GM21515 (cell line): ENCODE data around the gene PER1.
"Not testable (repeated sequence)": the region's sequence is repeated elsewhere in the genome, so short reads cannot be mapped to it uniquely, and the experiment has no call there.

Experiments used
- ATAC-seq: cut with Tn5 transposase; IDR thresholded peaks from one replicate; pipeline ENCODE4 v1.9.1; 2021; ENCODE audit not compliant: unreplicated experiment

Gene PER1

DNA sequence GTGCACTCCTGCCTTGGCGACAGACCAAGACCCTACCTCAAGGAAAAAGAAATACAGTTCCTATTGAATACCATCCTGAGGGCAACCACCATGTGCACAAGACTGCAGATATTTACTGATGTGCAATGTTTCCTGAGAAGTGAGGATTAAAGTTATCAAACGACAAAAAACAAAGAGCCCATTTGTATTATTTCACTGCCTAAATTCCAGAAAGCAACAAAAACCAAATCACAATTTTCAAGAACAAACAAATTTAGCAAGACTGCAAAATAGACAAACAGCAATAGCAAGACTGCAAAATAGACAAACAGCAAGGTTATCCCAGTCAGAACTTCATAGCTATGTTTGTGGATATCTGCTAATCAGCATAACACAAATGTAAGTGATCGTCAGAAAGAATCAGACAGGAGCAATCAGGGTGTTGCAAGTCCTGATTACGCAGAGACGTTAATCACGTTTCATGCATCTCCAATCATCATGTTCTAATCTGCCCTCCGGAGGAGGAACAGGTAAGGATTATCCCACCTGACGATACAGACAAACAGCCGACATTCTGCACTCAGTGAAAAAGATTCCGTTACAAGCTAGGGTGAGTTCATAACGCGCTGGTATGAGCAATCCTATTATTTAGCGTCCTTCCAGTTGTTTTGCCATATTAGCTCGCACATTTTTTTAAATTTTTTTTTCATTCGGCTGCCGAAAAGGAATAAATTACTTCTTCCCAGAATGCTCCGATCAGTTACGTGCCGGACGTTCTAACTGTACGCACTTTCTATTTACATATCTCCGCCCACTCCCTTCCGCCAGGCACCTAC is 21.1 kb upstream of the PER1 start:
- ATAC-seq: peak; percentile 66

DNA sequence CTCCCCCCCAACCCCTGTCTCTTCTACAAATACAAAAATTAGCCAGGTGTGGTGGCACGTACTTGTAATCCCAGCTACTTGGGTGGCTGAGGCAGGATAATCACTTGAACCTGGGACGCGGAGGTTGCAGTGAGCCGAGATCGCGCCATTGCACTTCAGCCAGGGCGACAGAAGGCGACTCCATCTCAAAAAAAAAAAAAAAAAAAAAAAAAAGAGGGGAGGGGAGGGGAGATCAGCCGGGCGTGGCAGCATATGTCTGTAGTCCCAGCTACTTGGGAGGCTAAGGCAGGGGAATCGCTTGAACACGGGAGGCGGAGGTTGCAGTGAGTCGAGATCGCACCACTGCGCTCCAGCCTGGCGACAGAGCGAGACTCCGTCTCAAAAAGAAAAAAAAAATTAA is 18.0 kb upstream of the PER1 start:
- ATAC-seq: not testable (repeated sequence)

DNA sequence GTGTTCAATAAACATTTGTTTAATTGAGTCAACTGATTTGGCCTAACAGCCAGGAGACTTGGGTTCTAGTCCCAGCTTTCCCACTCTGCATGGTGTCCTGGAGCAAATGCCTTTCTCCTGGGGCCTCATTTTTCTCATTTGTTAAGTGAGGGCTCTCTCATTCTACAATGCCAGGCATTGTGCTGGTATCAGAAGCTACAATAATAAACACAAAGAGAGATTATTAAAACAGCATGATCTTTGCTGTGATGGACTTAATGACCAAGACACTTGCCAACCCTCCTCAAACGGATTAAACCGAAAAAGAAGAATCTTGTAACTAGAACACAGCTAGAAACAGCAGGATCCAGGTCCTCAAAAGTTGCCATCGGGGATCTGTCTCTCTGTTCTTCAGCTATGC is 15.3 kb upstream of the PER1 start:
- ATAC-seq: no peak

DNA sequence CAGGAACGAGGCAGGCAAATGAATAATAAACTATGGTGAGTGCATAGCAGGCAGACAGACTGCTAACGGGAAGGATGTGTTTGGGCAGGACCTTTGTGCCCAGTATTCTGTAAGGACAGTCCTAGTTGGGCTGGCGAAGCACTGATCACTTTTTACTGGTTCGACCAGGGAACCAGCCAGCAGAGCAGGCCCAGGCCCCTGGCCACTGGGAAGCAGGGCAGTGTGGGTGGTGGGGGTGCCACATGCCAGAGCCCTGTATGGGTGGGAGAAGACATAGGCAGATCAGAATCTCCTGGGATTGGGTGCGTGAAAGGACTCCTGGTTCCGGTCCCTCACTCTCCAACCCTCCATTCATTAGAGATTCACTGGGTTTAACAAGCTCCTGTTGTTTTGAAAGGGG is 14.5 kb upstream of the PER1 start:
- ATAC-seq: no peak

DNA sequence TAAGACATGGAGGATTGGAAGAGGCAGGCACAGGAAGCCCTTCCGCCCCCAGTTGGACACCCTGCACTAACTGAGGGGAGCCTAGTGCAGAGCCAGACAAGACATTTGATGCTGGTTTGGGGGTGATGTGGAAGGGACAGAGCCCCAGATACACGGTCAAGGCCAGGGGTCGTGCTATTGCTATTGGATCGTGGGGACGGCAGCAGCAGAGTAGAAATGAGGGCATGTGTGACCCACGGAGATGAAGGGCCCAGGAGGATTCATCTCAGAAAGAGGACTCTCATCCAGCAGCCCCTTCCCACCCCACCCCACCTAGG is 12.6 kb upstream of the PER1 start:
- ATAC-seq: no peak

- ATAC-seq: no peak
These were observed 12.0 kb upstream of the PER1 start for GRCh38 chr17:8163978-8164814.

GRCh38 chr17:8162997-8163977 is 11.1 kb upstream of the PER1 start:
- ATAC-seq: peak; percentile 4

- ATAC-seq: peak; percentile 40
These were observed 10.2 kb upstream of the PER1 start, which contains the start of gene VAMP2 for GRCh38 chr17:8162233-8162996. Gene VAMP2, minus strand, starts transcription at chr17:8162948. Its CDS starts 69 bp downstream, at chr17:8162879.

DNA sequence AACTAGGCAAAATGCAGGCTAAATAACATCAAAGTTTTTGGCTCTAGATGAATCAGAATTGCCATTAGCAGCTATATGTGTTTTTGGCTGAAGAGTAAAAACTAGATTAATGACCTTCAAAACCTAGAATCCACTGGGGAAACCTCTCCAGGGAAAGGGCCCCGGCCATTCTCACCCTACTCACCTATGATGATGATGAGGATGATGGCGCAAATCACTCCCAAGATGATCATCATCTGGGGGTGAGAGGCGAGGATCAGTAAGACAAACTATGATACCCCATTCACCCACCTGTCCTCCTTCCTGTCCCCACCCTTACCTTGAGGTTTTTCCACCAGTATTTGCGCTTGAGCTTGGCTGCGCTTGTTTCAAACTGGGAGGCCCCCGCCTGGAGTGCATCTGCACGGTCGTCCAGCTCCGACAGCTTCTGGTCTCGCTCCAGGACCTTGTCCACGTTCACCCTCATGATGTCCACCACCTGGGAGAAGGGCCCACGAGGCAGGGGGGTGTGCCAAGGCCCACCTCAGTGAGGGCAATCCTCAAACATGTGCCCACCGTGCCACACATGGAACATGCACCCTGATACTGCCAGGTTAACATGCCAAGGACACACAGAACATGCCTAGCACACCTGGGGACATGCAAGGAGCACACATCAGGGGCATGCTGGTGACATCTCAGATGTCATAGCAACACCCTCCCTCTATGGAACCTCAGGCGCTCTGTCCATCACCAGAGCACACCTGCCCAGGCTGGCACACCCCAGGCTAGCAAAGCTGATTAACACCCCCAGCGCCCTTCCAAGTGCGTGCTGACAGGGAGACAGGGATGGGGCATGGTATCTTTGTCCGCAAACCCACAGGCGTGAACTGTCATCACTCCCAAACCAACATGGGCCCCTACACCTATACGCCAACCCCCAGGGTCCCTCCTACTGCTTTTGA is 9.4 kb upstream of the PER1 start:
- ATAC-seq: no peak

DNA sequence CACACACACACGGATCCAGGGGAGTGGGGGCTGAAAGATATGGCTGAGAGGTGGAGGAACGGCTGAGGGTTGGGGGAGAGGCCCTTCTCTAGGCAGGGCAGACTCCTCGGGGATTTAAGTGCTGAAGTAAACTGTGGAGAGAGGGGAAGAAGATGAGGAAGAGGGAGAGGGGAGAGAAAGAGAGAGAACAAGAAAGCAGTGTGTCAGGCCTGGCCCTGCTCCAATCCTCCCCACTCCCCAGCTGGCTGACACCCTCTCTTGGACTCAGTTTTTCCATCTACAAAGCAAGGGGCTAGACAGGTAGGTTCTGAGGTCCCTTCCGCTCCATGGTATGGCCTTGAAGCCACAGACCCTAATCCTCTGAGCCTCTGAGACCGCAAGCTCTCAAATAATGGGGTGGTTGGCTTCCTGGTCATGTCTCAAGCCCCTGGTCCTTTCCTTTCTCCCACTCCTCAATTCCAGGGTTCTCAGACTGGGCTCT is 8.6 kb upstream of the PER1 start:
- ATAC-seq: no peak

GRCh38 chr17:8160224-8160577 is 8.0 kb upstream of the PER1 start:
- ATAC-seq: no peak

GRCh38 chr17:8159459-8160223 is 7.4 kb upstream of the PER1 start:
- no peak for ATAC-seq

DNA sequence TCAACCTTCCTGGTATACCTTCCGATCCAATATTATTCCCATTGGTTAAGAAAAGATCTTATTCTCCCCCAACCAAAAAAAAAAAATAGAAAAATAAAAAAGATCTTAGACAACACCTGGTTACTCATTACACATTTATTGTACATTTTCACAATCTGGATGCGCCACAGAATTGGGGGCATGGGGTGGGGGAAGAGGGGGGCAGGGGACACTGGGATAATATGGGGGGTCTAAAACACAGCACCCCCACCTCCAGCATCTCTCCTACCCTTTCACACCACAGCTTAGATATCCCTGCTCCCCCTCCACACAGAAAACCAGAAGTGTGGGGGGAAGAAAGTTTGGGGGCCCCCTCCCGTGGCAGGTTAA is 6.8 kb upstream of the PER1 start:
- ATAC-seq: no peak

DNA sequence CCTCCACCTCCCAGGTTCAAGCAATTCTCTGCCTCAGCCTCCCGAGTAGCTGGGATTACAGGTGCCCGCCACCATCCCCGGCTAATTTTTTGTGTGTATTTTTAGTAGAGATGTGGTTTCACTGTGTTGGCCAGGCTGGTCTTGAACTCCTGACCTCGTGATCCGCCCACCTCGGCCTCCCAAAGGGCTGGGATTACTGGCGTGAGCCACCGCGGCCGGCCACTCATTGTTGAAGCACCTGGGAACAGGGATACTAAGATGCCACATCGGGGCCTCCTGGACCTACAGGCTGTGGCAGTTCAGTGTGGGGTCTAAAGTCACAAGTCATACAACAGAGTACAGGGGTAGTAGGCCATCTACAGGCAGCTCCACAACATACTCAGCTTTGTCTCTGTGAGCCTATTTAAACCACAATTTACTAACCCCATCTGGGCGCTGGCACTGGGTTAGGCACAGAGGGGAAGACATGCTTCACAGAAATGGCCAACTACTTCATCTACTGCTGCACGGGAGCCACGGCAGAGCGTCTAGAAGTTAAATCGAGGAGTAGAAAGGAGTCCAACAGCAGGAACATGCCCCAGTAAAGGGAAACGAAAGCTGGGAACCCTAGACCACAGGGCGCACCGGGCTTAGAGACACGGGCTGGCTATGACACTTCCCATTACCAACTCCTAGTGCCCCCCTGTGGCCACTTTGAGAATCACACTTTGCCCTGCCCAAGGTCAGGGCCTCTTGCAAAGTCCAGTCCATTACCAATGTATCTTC is 6.2 kb upstream of the PER1 start:
- ATAC-seq: no peak

GRCh38 chr17:8156246-8156992 is 4.2 kb upstream of the PER1 start:
- peak; percentile 73 for ATAC-seq

DNA sequence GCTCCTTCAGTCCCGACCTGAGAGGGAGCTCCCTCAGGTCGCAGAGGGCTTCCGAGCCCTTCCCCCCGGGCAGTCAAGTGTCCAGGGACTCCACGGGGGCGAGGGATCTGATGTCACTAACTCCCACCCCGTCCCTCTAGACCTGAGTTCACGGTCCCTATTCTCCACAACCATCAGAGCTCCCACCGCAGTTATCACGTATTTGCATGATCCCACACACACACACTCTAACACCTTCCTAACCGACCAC is 3.7 kb upstream of the PER1 start:
- no peak for ATAC-seq

GRCh38 chr17:8155231-8155995 is 3.2 kb upstream of the PER1 start:
- ATAC-seq: no peak
